ENCODE results near the gene HSPB2.

DNA sequence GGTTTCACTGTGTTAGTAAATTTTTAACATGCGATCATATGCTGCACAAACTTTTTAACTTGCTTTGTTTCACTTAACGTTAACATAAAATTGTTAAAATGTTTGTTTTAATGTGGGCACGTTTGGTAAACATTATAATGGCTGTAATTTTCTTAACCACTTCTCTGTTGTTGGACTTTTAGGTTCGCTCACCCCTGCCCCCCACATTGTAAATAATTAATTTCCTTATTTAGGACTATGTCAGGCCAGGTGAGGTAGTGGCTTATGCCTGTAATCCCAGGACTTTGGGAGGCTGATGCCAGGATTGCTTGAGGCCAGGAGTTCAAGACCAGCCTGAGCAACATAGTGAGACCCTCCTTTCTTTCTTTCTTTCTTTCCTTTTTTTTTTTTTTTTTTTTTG is 17.9 kb downstream of the HSPB2 start:
- TF ChIP-seq, protein P1, sequence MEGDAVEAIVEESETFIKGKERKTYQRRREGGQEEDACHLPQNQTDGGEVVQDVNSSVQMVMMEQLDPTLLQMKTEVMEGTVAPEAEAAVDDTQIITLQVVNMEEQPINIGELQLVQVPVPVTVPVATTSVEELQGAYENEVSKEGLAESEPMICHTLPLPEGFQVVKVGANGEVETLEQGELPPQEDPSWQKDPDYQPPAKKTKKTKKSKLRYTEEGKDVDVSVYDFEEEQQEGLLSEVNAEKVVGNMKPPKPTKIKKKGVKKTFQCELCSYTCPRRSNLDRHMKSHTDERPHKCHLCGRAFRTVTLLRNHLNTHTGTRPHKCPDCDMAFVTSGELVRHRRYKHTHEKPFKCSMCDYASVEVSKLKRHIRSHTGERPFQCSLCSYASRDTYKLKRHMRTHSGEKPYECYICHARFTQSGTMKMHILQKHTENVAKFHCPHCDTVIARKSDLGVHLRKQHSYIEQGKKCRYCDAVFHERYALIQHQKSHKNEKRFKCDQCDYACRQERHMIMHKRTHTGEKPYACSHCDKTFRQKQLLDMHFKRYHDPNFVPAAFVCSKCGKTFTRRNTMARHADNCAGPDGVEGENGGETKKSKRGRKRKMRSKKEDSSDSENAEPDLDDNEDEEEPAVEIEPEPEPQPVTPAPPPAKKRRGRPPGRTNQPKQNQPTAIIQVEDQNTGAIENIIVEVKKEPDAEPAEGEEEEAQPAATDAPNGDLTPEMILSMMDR (conservative IDR thresholded peaks at IDR 0.05): no peak
- no peak for TF ChIP-seq ZFX (IDR thresholded peaks at IDR 0.05)
